Sigmoid colon (tissue), 7 donors: ENCODE measurements around the gene GAS2L3. TPM values are rescaled to one million over a fixed set of nuclear protein-coding genes. Genes with fewer than 3 reads are reported as not detected.

Experiments
- DNase-seq: peaks from one replicate; pipeline ENCODE4 v3.0.0-alpha.2; 2019
- H3K27ac ChIP-seq, 4 donors: fragments of 200-600 bp; sonication (generic); one replicate each; pipeline ENCODE4 v1.5.1; 2016 to 2019; ENCODE audit warnings: mild to moderate bottlenecking in 1 of 4
- H3K27me3 ChIP-seq, 3 donors: fragments of 200-600 bp; sonication (generic); one replicate each; pipeline ENCODE4 v1.5.1; 2019; ENCODE audit warnings: mild to moderate bottlenecking in 1 of 3
- H3K36me3 ChIP-seq, 4 donors: fragments of 200-600 bp; sonication (generic); one replicate each; pipeline ENCODE4 v1.5.1; 2016 to 2019
- H3K4me1 ChIP-seq, 4 donors: fragments of 200-600 bp; sonication (generic); one replicate each; pipeline ENCODE4 v1.5.1; 2017 to 2019
- H3K4me3 ChIP-seq, 4 donors: fragments of 200-600 bp; sonication (generic); one replicate each; pipeline ENCODE4 v1.5.1; 2017 to 2019; ENCODE audit warnings: mild to moderate bottlenecking in 2 of 4, moderate library complexity in 1 of 4
- H3K9me3 ChIP-seq, 4 donors: fragments of 200-600 bp in 3 of 4; sonication (generic) in 3 of 4; one replicate each; pipeline versions ENCODE4 v1.5.1 to v1.6.1; 2013 to 2019
- EP300 ChIP-seq, 4 donors: sonication (generic); formaldehyde crosslinking; IDR thresholded peaks; one replicate each; pipeline ENCODE4 v1.6.1; 2017; ENCODE audit warnings: antibody characterized with exemption in 4 of 4
- POLR2A ChIP-seq, 2 donors: fragments of 450-650 bp; IDR thresholded peaks; one replicate each; pipeline ENCODE4 v1.6.1; 2016; ENCODE audit warnings: antibody characterized with exemption in 2 of 2, mild to moderate bottlenecking in 2 of 2, moderate library complexity in 2 of 2
- POLR2AphosphoS5 ChIP-seq, 4 donors: sonication (generic); formaldehyde crosslinking; IDR thresholded peaks; one replicate each; pipeline ENCODE4 v1.6.1; 2017; ENCODE audit warnings: antibody characterized with exemption in 4 of 4
- WGBS, 2 donors: extraction: QIAGEN DNeasy Blood & Tissue Kit; methylation state at CpG; one replicate each; pipeline ENCODE4 v1.1.7; 2013; 5-methylcytosine and 5-hydroxymethylcytosine counted together
- intact Hi-C: fragments of 100-400 bp; cut with DNase I; formaldehyde crosslinking; loops from one replicate; pipeline ENCODE4 v1.15.1; 2023
- polyA plus RNA-seq, 3 donors: library from polyadenylated mRNA; stranded (reverse); fragments of 200-250 nt; gene quantifications; one replicate each; pipeline ENCODE4 v1.2.3, GENCODE V29; 2013
- total RNA-seq, 4 donors: library from RNA; depleted of rRNA; stranded (reverse); fragments of >200 nt; gene quantifications; one replicate each; pipeline ENCODE4 v1.1.0, GENCODE V29; 2016
- TF ChIP-seq, protein P1 (sequence below), 4 experiments: fragments of 450-650 bp in 3 of 4; fragments of 200-600 bp in 1 of 4; IDR thresholded peaks; one replicate each; pipeline ENCODE4 v1.5.1; 2016 to 2019; ENCODE audit warnings: antibody characterized with exemption in 4 of 4, mild to moderate bottlenecking in 3 of 4, moderate library complexity in 2 of 4
- donor health status: healthy with polysubstance abuse.
- donor health status: Bipolar disorder and iron deficiency.
- donor health status: healthy.

The GAS2L3 gene
- total RNA-seq = 1 to 10 TPM; 1.6 to 6.1 (median 3.6) TPM
- 1 to 10 TPM; 3.6 to 5.5 (median 5.4) TPM for polyA plus RNA-seq

DNA sequence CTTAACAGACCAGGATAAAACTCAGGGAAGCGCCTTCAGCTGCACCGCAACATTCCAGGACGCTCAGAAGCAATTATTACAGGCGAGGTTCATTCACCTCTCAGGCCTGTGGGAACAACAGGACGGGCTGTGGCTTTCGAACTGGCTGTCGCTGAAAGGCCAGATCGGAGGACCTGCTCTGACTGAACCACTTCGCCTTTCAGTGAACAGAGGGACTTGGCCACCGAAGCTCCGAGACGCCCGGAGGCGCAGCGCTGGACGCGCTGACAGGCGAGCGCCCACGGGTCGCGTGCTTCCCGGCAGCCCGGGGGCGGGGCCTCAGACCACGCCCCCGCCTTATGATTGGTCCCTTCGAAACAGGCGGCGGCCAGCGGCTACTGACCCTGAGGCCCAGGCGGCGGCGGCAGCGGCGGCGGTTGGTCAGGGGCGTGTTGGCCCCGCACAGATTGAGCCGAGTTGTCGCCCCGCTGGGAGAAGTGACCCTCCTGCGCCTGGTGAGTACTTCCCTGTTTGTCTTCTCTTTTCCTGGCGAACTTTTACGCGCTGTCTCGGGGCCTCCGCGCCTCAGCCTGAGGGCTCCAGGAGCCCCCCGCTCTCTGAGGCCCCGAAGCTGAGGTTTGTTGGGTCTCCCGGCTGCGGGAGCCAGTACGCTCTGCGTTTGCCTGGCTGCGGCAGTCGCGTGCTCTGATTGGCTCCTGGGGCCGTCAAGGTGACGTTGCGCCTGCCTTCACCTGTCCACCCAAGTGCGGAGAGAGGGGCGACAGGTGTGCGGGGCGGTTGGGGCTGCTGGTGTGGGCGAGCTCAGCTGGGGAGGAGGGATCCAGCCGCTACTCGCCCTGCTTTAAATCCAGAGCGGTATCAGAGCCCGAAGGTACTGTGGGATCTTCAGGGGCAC, at the start of gene GAS2L3:
Gene GAS2L3 (plus strand): TSS at position 393 of the 895 bp plus-strand sequence. CDS start 21,221 bp downstream, outside the sequence.
- 1 to 2% methylated on average over 70 of the region's 70 CpGs for WGBS, 2 donors
- Histone ChIP-seq H3K27me3 (no peaks in the 10 kb centered on the region), H3K27ac (peak within 1 kb of the TSS; percentile 50 to 80 (median 72)), H3K4me3 (peak within 1 kb of the TSS; percentile 41 to 76 (median 64)), H3K36me3 (no peaks in the 10 kb centered on the region), H3K4me1 (peaks cover 0 to 20% (median 15%) of the 10 kb centered on the region in 4 donors), H3K9me3 (no peaks in the 10 kb centered on the region)
- intact Hi-C loops = loop anchor here (2.0 to 5.0 kb wide), 2 partner anchors 307 to 431 kb away; partner anchors contain the start of genes BLTP3B, DEPDC4 and SCYL2
- TF ChIP-seq POLR2AphosphoS5 (IDR thresholded peaks at IDR 0.05) (peak; percentile 40 to 84 (median 64)), POLR2A (IDR thresholded peaks at IDR 0.05) (peak; percentile 32 to 53), EP300 (IDR thresholded peaks at IDR 0.05) (no peak)
- TF ChIP-seq, protein P1, sequence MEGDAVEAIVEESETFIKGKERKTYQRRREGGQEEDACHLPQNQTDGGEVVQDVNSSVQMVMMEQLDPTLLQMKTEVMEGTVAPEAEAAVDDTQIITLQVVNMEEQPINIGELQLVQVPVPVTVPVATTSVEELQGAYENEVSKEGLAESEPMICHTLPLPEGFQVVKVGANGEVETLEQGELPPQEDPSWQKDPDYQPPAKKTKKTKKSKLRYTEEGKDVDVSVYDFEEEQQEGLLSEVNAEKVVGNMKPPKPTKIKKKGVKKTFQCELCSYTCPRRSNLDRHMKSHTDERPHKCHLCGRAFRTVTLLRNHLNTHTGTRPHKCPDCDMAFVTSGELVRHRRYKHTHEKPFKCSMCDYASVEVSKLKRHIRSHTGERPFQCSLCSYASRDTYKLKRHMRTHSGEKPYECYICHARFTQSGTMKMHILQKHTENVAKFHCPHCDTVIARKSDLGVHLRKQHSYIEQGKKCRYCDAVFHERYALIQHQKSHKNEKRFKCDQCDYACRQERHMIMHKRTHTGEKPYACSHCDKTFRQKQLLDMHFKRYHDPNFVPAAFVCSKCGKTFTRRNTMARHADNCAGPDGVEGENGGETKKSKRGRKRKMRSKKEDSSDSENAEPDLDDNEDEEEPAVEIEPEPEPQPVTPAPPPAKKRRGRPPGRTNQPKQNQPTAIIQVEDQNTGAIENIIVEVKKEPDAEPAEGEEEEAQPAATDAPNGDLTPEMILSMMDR (IDR thresholded peaks at IDR 0.05) = no peak
- peak; percentile 92 for DNase-seq

GRCh38 chr12:100528034-100528433, 45.5 kb upstream of the GAS2L3 start:
- 75 to 87% methylated on average over 3 of the region's 3 CpGs for WGBS, 2 donors
- TF ChIP-seq, protein P1 (IDR thresholded peaks at IDR 0.05) = no peak

GRCh38 chr12:100528471-100529127, 44.9 kb upstream of the GAS2L3 start:
- Histone ChIP-seq H3K36me3 (no peaks in the 10 kb centered on the region), H3K27ac (no peak overlapping the region), H3K4me1 (no peaks in the 10 kb centered on the region), H3K27me3 (no peaks in the 10 kb centered on the region), H3K9me3 (no peaks in the 10 kb centered on the region), H3K4me3 (no peak overlapping the region)
- DNase-seq = no peak
- TF ChIP-seq, protein P1 (IDR thresholded peaks at IDR 0.05) = no peak
- TF ChIP-seq EP300 (IDR thresholded peaks at IDR 0.05) (no peak), POLR2AphosphoS5 (IDR thresholded peaks at IDR 0.05) (no peak), POLR2A (IDR thresholded peaks at IDR 0.05) (no peak)
- 58 to 85% methylated on average over 1 of the region's 1 CpG for WGBS, 2 donors
- intact Hi-C loops = no loop called here

More at GRCh38 chr12:100528034-100528433, 45.5 kb upstream of the GAS2L3 start:
- H3K9me3 ChIP-seq = no peaks in the 10 kb centered on the region
- intact Hi-C loops = no loop called here
- no peaks in the 10 kb centered on the region for H3K36me3 ChIP-seq
- no peak overlapping the region for H3K27ac ChIP-seq
- H3K4me3 ChIP-seq = no peak overlapping the region
- H3K27me3 ChIP-seq = no peaks in the 10 kb centered on the region
- DNase-seq = no peak
- H3K4me1 ChIP-seq = no peaks in the 10 kb centered on the region

DNA sequence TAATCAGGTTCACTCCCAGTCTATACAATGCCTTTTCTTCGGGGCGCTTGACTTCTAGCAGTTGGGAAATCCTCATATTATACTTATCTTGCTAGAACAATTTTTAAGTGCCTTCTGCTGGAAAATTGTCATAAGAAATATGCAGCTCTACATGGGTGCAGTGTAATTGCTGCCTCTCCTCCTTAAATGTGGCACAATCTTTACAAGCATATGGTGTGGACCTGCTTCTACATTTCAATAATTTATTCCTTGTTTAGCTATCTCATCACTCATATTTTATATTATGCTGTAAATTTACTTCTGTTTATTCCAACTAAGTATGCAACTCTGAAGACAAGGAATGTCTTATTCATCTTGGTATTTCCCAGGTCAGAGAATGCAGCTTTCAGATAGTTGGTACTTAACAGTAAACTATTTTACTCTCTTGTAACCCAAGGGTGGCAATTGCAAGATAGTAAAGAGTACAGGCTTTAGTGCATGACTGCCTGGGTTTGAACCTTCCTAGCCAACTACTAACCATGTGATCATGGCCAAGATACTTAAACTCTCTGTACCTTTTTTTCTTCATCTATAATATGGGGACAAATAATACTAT, 43.6 kb upstream of the GAS2L3 start:
- intact Hi-C loops = no loop called here
- DNase-seq = no peak
- Histone ChIP-seq H3K36me3 (no peaks in the 10 kb centered on the region), H3K27ac (no peak overlapping the region), H3K4me3 (no peak overlapping the region), H3K9me3 (no peaks in the 10 kb centered on the region), H3K27me3 (no peaks in the 10 kb centered on the region), H3K4me1 (no peaks in the 10 kb centered on the region)
- TF ChIP-seq, protein P1 (IDR thresholded peaks at IDR 0.05) = no peak
- TF ChIP-seq POLR2AphosphoS5 (IDR thresholded peaks at IDR 0.05) (no peak), POLR2A (IDR thresholded peaks at IDR 0.05) (no peak), EP300 (IDR thresholded peaks at IDR 0.05) (no peak)
- WGBS, 2 donors = 94% methylated on average over 2 of the region's 2 CpGs
